Fibroblast of skin of scalp (primary cell): ENCODE data around the gene BLMH. TPM values are rescaled to one million over a fixed set of nuclear protein-coding genes. Genes with fewer than 3 reads are reported as not detected.

Experiments
- DNase-seq: peaks from one replicate; pipeline ENCODE4 v3.0.0-alpha.2; 2013
- polyA plus RNA-seq, 2 experiments: library from polyadenylated mRNA; unstranded; fragments of 120-200 nt; gene quantifications; one replicate each; pipeline ENCODE4 v1.2.1, GENCODE V29; 2013; ENCODE audit not compliant: insufficient read length in 2 of 2

Gene BLMH, protein sequence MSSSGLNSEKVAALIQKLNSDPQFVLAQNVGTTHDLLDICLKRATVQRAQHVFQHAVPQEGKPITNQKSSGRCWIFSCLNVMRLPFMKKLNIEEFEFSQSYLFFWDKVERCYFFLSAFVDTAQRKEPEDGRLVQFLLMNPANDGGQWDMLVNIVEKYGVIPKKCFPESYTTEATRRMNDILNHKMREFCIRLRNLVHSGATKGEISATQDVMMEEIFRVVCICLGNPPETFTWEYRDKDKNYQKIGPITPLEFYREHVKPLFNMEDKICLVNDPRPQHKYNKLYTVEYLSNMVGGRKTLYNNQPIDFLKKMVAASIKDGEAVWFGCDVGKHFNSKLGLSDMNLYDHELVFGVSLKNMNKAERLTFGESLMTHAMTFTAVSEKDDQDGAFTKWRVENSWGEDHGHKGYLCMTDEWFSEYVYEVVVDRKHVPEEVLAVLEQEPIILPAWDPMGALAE
- polyA plus RNA-seq (2013, experiment 1 of 2; ENCODE audit: insufficient read length): 49.8 TPM
- 49.9 TPM for polyA plus RNA-seq (2013, experiment 2 of 2; ENCODE audit: insufficient read length)

GRCh38 chr17:30291543-30292285 is at the start of gene BLMH:
BLMH (minus strand) TSS chr17:30291944; CDS start chr17:30291819, 125 bp downstream.
- DNase-seq: peak; percentile 88

- peak; percentile 14 for DNase-seq
Measured at GRCh38 chr17:30340801-30341356, 49.1 kb upstream of the BLMH start.

- no peak for DNase-seq
Measured at GRCh38 chr17:30339086-30339485, 47.3 kb upstream of the BLMH start.

DNA sequence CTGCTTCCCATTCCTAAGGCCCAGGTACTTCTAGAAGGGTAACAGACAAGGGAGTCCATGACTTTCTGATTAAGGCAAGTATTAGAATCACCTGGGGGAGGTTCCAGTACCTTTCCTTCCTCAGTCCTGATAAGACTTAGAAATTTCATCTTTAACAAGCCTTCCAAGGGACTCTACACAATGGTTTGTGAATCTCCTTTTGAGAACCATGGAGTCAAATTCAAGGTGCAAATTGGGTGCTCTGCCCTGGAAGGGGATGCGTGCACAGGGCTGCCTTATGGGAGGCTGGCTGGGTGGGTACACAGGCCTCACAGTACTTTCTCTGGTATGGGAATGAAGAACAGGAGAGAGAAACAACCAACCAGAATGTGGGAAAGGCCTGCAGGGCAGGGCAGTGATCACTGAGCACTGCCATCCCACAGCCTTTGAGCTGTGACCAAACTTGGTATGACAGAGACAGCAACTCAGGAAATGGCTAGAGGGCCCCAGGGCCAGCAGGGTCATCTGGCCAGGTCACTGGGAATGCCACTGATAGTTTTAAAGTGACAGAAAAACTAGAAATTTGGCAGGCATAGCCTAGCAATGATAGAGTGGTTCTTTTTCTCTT is 45.8 kb upstream of the BLMH start:
- DNase-seq: no peak

DNA sequence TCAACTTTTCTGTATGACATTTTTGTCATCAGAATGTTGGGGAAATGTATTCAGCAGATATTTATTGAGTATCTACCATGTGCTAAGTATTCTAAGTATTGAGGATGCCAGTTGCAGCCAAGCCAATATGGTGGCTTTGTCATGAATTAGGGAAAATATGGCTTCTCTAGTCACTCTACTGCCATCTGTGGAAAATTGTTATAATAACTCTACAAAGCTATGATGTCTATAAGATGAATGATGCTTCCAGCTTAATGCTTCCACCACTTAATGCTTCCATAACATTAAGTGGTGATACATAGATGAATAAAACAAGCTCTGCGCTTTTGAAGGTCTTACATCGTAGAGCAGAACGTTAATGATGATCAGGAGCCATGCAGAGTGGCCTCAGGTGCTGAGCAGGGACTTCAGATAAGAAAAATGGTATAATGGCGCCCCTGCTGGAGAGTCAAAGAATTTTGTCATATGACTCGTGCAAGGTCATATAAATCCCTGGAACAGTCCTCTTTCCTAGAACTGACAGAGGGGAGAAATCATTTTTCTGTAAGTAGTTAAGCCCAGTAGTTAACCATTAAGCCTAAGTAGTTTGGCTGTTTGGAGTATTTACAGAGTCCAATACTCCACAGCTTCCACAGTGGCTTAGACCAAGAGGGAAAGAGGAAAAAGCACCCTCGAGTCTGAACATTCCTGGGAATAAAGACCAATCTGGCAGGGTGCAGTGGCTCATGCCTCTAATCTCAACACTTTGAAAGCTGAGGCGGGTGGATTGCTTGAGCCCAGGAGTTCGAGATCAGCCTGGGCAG is 44.8 kb upstream of the BLMH start:
- DNase-seq: peak; percentile 42

DNA sequence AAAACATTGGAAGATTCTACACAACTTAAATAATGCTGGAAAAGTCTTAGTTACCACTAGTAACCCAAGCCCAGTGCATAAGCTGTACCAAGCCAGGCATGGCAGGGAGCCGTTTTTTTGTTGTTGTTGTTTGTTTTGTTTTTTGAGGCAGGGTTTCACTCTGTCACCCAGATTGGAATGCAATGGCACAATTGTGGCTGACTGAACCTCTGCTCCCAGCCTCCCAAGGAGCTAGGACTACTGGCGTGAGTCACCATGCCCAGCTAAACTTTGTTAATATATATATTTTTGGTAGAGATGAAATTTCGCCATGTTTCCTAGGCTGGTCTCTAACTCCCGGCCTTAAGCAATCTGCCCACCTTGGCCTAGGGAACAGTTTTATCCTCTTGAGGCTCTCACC is 42.7 kb upstream of the BLMH start:
- DNase-seq: peak; percentile 13

DNA sequence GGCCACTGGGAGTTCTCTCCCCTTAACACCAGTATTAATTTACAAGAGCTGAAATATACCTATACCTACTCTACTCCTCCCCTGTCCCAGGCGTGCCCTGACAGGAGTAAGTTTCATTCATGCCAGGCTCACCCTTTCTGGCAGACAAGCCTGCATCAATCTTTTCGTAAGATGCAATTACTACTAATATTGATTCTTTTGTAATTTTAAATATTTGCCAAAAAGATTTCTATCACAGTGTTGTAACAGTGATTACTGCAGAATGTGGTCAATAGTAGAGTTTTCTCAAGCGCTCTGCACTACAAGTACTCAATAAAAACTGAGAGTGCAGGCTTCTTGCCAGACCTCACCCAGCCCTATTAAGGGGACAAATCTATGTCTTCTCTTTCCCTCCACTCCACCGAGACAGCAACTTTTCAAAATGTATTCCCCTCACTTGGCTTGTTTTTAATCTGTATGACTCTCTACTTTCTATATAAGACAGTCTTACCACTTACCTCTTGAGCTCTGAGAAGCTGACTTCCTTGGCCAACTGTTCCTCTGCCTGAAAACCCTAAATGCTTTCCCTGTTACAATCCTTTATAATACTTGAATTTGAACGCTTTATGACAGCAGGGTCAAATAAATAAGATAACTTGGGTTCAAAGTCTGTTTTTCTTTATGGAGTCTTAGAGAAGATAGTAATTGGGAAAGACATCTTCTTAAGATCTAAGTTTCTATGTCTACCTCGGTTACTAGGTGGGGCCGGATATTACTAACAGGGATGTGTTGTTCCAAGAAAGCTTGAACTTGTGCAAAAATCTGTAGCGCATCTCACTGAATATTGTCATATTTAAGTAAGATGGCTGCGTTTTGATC is 42.0 kb upstream of the BLMH start, which contains the start of gene TMIGD1:
Gene TMIGD1 (minus strand): TSS at position 555 of the 858 bp plus-strand sequence. CDS start 1,924 bp downstream, outside the sequence.
- DNase-seq: no peak

- peak; percentile 26 for DNase-seq
Measured at GRCh38 chr17:30332057-30332542, 40.4 kb upstream of the BLMH start.

DNA sequence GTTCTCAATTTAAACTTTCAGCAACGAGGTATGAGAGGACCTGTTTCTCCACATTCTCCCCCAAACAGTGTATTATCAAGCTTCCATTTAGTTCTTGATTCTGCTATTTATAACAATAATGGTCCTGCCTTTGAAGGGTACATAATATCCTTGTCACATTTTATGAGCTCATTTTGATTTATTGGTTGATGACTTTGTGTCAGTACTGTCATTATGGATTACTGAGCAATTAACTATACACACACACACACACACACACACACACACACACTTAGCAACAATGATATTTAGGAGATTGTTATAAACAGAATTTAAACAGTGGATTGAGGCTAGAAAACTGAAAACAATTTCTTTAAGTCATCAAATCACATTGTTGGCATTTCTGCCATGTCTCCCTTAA is 35.1 kb upstream of the BLMH start:
- no peak for DNase-seq

DNA sequence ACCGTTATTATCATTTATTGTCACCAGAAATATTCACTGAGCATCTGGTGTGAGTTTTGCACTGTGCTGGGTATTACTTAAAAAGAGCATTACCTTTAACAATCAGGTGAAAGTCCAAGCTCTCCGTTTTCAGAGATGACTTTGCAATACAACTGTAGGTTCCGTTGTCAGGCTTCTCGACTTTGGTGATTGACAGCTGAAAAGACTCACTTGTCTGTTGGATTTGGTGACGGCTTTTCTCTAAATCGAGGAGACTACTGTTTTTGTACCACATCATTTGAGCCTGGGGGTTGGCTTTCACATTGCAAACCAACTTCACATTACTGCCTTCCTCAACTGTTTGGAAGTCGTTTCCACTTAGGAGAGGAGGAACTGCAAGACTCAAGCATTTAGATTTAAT is 33.0 kb upstream of the BLMH start:
- no peak for DNase-seq

GRCh38 chr17:30323895-30324319 is 32.2 kb upstream of the BLMH start:
- DNase-seq: peak; percentile 74

- DNase-seq: no peak
Measured at GRCh38 chr17:30323262-30323894, 31.6 kb upstream of the BLMH start.

DNA sequence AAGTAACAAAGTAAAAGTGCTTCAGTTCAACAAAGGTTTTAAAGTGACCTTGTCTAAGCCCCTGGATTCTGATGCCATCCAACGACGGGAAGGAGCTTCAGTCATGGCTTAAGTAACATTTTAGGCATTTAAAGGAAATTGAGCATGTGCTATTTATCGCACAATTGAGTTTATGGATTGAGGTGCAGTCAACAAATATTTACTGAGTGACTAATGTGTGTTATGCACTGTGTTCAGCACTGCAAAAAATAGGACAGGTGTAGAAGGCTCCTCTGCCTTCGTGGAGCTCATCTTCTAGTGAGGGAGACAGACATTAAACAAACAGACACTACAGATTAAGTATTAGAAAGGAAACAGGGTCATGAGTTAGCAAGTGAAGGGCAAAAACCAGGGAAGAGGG is 29.6 kb upstream of the BLMH start:
- no peak for DNase-seq

DNA sequence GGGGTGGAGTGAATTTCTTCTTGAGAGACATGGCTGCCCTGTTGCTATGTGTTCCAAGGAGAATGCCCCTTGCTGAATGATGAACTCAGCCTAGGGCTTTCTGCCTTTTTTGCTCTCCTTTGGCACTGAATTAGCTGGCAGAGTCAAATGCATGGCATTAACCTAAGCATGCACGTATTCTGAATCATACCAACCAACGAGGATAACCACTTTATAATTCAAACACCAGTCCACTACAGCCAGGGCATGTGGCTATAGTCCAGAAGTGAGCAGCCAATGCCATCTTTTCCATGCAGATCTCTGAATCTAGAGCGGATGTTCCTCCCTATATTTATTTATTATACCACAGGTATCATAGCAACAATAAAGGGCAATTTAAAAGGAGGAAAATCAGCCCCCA is 26.4 kb upstream of the BLMH start:
- no peak for DNase-seq

- DNase-seq: no peak
Measured at GRCh38 chr17:30316736-30317135, 25.0 kb upstream of the BLMH start.

- no peak for DNase-seq
Measured at GRCh38 chr17:30315106-30315505, 23.4 kb upstream of the BLMH start.

- DNase-seq: no peak
Measured at GRCh38 chr17:30314474-30314873, 22.7 kb upstream of the BLMH start.

- no peak for DNase-seq
Measured at GRCh38 chr17:30312226-30312625, 20.5 kb upstream of the BLMH start.

GRCh38 chr17:30310562-30310961 is 18.8 kb upstream of the BLMH start:
- DNase-seq: no peak

DNA sequence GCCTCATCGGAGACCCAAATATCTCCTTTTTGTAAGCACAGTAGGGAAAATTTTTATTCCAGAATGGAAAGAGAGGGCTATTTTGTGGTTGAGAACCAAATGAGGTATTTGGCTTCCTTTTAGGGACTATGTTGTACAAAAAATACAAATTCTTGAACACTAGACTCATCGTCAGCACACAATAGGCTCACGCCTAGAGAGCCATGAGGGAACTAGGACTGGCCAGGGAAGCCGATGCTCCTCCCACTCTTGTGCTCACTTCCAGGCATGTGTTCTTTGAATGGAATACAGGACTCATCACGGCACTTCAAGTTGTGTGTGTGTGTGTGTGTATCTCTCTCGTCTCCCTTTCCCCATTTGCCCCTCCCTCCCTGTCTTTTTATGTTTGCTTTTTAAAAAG is 17.8 kb upstream of the BLMH start:
- DNase-seq: peak; percentile 60
